ENCODE data around the gene LTBP4.

DNA sequence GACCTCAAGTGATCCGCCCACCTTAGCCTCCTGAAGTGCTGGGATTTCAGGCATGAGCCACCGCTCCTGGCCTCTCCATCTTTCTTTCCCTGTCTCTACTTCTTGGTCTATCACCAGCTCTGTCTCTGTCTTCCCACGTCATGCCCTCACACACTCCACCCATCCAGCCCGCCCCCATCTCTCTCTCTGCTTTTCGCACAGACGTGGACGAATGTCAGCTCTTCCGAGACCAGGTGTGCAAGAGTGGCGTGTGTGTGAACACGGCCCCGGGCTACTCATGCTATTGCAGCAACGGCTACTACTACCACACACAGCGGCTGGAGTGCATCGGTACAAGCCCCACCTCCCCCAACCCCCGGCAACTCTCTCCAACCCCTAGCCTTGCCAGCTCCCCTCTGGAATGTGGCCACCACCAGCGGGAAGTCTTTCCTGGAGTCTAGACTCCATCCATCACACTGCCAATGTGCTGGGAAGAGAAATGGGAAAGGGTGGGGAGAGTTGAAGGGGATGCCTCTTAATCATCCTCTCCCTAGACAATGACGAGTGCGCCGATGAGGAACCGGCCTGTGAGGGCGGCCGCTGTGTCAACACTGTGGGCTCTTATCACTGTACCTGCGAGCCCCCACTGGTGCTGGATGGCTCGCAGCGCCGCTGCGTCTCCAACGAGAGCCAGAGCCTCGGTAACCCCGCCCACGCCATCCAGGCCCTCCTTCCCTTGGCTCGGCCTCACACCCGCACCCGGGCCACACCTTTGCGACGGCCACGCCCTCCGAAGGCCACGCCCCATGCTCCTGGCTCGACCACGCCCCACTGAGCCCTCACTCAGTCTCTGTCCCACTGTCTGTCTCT, 22.5 kb downstream of the LTBP4 start:
- TF ChIP-seq, protein P1, sequence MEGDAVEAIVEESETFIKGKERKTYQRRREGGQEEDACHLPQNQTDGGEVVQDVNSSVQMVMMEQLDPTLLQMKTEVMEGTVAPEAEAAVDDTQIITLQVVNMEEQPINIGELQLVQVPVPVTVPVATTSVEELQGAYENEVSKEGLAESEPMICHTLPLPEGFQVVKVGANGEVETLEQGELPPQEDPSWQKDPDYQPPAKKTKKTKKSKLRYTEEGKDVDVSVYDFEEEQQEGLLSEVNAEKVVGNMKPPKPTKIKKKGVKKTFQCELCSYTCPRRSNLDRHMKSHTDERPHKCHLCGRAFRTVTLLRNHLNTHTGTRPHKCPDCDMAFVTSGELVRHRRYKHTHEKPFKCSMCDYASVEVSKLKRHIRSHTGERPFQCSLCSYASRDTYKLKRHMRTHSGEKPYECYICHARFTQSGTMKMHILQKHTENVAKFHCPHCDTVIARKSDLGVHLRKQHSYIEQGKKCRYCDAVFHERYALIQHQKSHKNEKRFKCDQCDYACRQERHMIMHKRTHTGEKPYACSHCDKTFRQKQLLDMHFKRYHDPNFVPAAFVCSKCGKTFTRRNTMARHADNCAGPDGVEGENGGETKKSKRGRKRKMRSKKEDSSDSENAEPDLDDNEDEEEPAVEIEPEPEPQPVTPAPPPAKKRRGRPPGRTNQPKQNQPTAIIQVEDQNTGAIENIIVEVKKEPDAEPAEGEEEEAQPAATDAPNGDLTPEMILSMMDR (IDR thresholded peaks at IDR 0.05), result no peak
- TF ChIP-seq GABPA (IDR thresholded peaks at IDR 0.05; ENCODE audit: low read depth) (no peak), EZH2phosphoT487 (IDR thresholded peaks at IDR 0.05; ENCODE audit: borderline replicate concordance, low read depth) (no peak), FOXJ3 (CRISPR knock-in tag; IDR thresholded peaks at IDR 0.05) (no peak), EP300 (IDR thresholded peaks at IDR 0.05; ENCODE audit: borderline replicate concordance in 1 of 2, low read depth in 1 of 2, low read length in 1 of 2) (no peak), YY1 (IDR thresholded peaks at IDR 0.05; ENCODE audit: low read depth) (no peak), POLR2AphosphoS5 (IDR thresholded peaks at IDR 0.05; ENCODE audit: low read depth, low read length) (no peak), FOXM1 (IDR thresholded peaks at IDR 0.05; ENCODE audit: low read depth) (no peak), NRF1 (IDR thresholded peaks at IDR 0.05; ENCODE audit: low read depth, low read length) (no peak), RAD21 (IDR thresholded peaks at IDR 0.05; ENCODE audit: low read length) (no peak), RFX5 (IDR thresholded peaks at IDR 0.05; ENCODE audit: low read length) (no peak), TEAD4 (IDR thresholded peaks at IDR 0.05; ENCODE audit: borderline replicate concordance, insufficient read depth) (no peak)
- TF ChIP-seq, protein P2, sequence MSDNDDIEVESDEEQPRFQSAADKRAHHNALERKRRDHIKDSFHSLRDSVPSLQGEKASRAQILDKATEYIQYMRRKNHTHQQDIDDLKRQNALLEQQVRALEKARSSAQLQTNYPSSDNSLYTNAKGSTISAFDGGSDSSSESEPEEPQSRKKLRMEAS (IDR thresholded peaks at IDR 0.05; ENCODE audit: low read depth), result no peak
